Measurements from ENCODE around the gene CRISP1.

CRISP1 gene

DNA sequence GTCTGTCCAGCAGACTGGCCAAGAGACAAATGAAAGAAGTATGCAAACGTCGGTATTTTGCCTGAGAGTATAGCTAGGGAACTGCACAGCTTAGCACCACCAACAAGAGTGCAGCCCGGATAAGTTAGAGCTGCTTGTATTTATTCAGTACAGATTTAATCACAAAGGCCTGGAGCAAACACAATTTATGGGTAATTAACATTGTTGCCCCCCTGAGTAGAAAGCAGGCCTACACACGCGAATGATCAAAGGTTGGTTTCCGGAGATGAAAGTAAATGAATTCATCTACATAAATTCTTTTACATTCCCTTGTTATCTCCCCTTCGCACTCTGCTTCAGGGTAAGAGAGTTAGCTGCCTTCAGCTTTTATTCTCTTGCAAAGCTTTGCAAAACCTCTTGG lies 24.7 kb upstream of the CRISP1 start:
- Histone ChIP-seq H3K9ac (ENCODE audit: low read depth, low read length) (no peak overlapping the region), H3K9me3 (ENCODE audit: control insufficient read depth, insufficient read depth, low read length) (no peaks in the 10 kb centered on the region), H3K4me3 (ENCODE audit: low read depth, low read length) (peak overlapping the region; percentile 1), H3K27me3 (ENCODE audit: control insufficient read depth, insufficient read depth, low read length) (peaks cover 73% of the 10 kb centered on the region), H3K4me1 (ENCODE audit: control insufficient read depth, insufficient read depth, low read length) (peaks cover 13% of the 10 kb centered on the region), H3K36me3 (ENCODE audit: control insufficient read depth, insufficient read depth, low read length) (no peaks in the 10 kb centered on the region)

DNA sequence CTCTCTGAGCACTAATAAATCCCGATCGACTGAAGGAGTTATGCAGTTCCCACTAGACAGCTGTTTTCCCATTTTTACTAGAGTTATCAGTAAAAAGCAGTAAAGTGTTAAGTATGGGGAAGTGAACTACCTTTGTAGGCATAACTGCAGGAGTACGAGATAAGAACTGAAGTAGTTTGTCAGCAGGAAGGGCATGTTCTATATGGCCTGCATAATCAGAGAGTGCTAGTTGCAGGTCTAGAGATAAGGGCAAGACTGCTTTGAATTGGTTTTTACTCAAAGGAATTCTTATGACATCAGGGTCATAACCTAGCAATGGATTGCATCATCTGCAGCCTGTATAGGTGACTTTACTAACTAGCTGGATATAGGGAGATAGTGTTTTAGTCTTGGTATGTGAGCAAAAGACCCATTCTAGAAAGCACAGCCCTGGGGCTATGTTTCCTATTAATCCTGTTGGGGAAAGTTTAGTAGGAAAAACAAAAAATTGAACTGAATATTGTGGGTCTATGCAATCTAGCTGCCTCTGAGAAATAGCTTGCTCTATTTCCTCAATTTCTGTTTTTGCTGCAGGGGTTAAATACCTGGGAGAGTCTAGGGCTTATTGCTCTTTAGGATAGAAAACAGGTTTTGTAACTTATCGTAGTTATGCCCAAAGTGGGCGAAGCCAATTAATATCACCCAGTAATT lies 22.6 kb upstream of the CRISP1 start:
- H3K4me1 ChIP-seq (ENCODE audit: control insufficient read depth, insufficient read depth, low read length): peaks cover 13% of the 10 kb centered on the region

GRCh38 chr6:49868951-49869529 lies 2.7 kb upstream of the CRISP1 start:
- H3K36me3 ChIP-seq (ENCODE audit: control insufficient read depth, insufficient read depth, low read length): no peaks in the 10 kb centered on the region
- H3K27me3 ChIP-seq (ENCODE audit: control insufficient read depth, insufficient read depth, low read length): no peaks in the 10 kb centered on the region
- no peak overlapping the region for H3K9ac ChIP-seq (ENCODE audit: low read depth, low read length)
- no peaks in the 10 kb centered on the region for H3K9me3 ChIP-seq (ENCODE audit: control insufficient read depth, insufficient read depth, low read length)
- no peaks in the 10 kb centered on the region for H3K4me1 ChIP-seq (ENCODE audit: control insufficient read depth, insufficient read depth, low read length)
- H3K4me3 ChIP-seq (ENCODE audit: low read depth, low read length): no peak overlapping the region

More for the DNA sequence above, 22.6 kb upstream of the CRISP1 start:
- Histone ChIP-seq H3K9me3 (ENCODE audit: control insufficient read depth, insufficient read depth, low read length) (no peaks in the 10 kb centered on the region), H3K4me3 (ENCODE audit: low read depth, low read length) (no peak overlapping the region), H3K27me3 (ENCODE audit: control insufficient read depth, insufficient read depth, low read length) (peaks cover 71% of the 10 kb centered on the region), H3K36me3 (ENCODE audit: control insufficient read depth, insufficient read depth, low read length) (no peaks in the 10 kb centered on the region), H3K9ac (ENCODE audit: low read depth, low read length) (no peak overlapping the region)

DNA sequence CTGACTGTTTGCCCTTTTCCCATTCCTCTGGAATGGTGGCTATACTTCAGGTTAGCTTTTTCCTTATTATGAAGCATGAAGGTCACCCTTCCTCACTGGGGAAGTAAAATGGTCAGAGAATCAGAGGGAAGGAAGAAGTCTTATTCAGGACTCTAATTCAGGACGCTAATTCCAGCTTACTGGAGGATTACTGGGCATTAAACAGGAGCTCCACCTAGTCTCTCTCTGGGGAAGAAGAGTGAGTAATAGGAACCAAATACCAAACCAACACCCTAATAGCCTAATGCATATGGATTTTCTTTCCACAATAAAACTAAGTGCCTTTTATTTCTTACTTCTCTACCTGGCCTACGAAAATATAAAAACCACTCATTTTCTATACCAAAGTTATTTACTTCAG lies 10.1 kb downstream of the CRISP1 start:
- no peaks in the 10 kb centered on the region for H3K36me3 ChIP-seq (ENCODE audit: control insufficient read depth, insufficient read depth, low read length)
- H3K4me3 ChIP-seq (ENCODE audit: low read depth, low read length): no peak overlapping the region
- no peaks in the 10 kb centered on the region for H3K4me1 ChIP-seq (ENCODE audit: control insufficient read depth, insufficient read depth, low read length)
- no peak overlapping the region for H3K9ac ChIP-seq (ENCODE audit: low read depth, low read length)
- no peaks in the 10 kb centered on the region for H3K9me3 ChIP-seq (ENCODE audit: control insufficient read depth, insufficient read depth, low read length)
- H3K27me3 ChIP-seq (ENCODE audit: control insufficient read depth, insufficient read depth, low read length): no peaks in the 10 kb centered on the region

DNA sequence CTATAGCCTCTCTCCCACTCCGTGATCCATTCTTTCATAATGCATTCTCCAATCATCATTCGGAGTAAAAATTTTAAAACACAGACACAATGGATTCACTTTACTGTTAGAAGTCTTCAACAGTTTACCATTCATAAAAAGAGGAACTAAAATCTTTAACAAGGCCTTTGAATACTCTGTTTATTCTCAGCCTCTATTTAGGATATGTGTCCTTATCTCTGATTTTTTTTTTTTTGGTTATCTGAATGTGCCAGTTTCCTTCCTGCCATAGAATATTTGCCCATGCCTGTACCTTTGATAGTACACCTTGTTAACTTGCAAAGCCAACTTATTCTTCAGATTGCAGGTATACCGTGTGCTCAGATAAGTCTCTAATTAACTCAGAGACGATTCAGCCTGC lies 11.1 kb downstream of the CRISP1 start:
- Histone ChIP-seq H3K36me3 (ENCODE audit: control insufficient read depth, insufficient read depth, low read length) (no peaks in the 10 kb centered on the region), H3K9me3 (ENCODE audit: control insufficient read depth, insufficient read depth, low read length) (no peaks in the 10 kb centered on the region), H3K4me1 (ENCODE audit: control insufficient read depth, insufficient read depth, low read length) (no peaks in the 10 kb centered on the region), H3K9ac (ENCODE audit: low read depth, low read length) (no peak overlapping the region), H3K27me3 (ENCODE audit: control insufficient read depth, insufficient read depth, low read length) (no peaks in the 10 kb centered on the region), H3K4me3 (ENCODE audit: low read depth, low read length) (no peak overlapping the region)

- H3K9ac ChIP-seq (ENCODE audit: low read depth, low read length): no peak overlapping the region
- no peaks in the 10 kb centered on the region for H3K36me3 ChIP-seq (ENCODE audit: control insufficient read depth, insufficient read depth, low read length)
- H3K27me3 ChIP-seq (ENCODE audit: control insufficient read depth, insufficient read depth, low read length): no peaks in the 10 kb centered on the region
- no peaks in the 10 kb centered on the region for H3K4me1 ChIP-seq (ENCODE audit: control insufficient read depth, insufficient read depth, low read length)
- H3K9me3 ChIP-seq (ENCODE audit: control insufficient read depth, insufficient read depth, low read length): no peaks in the 10 kb centered on the region
- H3K4me3 ChIP-seq (ENCODE audit: low read depth, low read length): no peak overlapping the region
Observed at GRCh38 chr6:49852975-49853374, 13.4 kb downstream of the CRISP1 start.

GRCh38 chr6:49849213-49849907 lies 17.0 kb downstream of the CRISP1 start:
- Histone ChIP-seq H3K4me1 (ENCODE audit: control insufficient read depth, insufficient read depth, low read length) (no peaks in the 10 kb centered on the region), H3K36me3 (ENCODE audit: control insufficient read depth, insufficient read depth, low read length) (no peaks in the 10 kb centered on the region), H3K27me3 (ENCODE audit: control insufficient read depth, insufficient read depth, low read length) (no peaks in the 10 kb centered on the region), H3K9me3 (ENCODE audit: control insufficient read depth, insufficient read depth, low read length) (no peaks in the 10 kb centered on the region), H3K9ac (ENCODE audit: low read depth, low read length) (no peak overlapping the region), H3K4me3 (ENCODE audit: low read depth, low read length) (no peak overlapping the region)

DNA sequence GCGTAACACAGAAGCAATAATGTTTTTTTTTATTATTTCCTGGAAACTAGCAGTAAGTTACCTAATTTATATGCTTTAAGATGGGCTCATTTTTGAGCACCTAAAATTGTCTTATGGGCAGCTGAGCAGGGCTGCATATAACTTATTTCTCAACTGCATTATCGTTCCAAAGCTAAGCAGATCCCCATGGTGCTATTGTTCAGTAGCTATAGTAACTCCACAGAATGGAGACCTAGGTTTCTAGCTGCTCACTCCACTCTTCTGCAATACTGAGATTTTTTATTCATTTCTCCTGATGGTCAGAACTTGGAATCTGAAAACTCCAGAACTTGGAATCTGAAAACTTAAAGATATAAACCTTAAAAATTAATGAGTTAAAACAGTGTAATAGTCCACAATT lies 18.7 kb downstream of the CRISP1 start:
- Histone ChIP-seq H3K4me3 (ENCODE audit: low read depth, low read length) (no peak overlapping the region), H3K4me1 (ENCODE audit: control insufficient read depth, insufficient read depth, low read length) (no peaks in the 10 kb centered on the region), H3K36me3 (ENCODE audit: control insufficient read depth, insufficient read depth, low read length) (no peaks in the 10 kb centered on the region), H3K9me3 (ENCODE audit: control insufficient read depth, insufficient read depth, low read length) (no peaks in the 10 kb centered on the region), H3K9ac (ENCODE audit: low read depth, low read length) (no peak overlapping the region), H3K27me3 (ENCODE audit: control insufficient read depth, insufficient read depth, low read length) (no peaks in the 10 kb centered on the region)

GRCh38 chr6:49847014-49847413 lies 19.3 kb downstream of the CRISP1 start:
- no peaks in the 10 kb centered on the region for H3K4me1 ChIP-seq (ENCODE audit: control insufficient read depth, insufficient read depth, low read length)
- no peak overlapping the region for H3K9ac ChIP-seq (ENCODE audit: low read depth, low read length)
- H3K36me3 ChIP-seq (ENCODE audit: control insufficient read depth, insufficient read depth, low read length): no peaks in the 10 kb centered on the region
- H3K9me3 ChIP-seq (ENCODE audit: control insufficient read depth, insufficient read depth, low read length): no peaks in the 10 kb centered on the region
- H3K27me3 ChIP-seq (ENCODE audit: control insufficient read depth, insufficient read depth, low read length): no peaks in the 10 kb centered on the region
- H3K4me3 ChIP-seq (ENCODE audit: low read depth, low read length): no peak overlapping the region

DNA sequence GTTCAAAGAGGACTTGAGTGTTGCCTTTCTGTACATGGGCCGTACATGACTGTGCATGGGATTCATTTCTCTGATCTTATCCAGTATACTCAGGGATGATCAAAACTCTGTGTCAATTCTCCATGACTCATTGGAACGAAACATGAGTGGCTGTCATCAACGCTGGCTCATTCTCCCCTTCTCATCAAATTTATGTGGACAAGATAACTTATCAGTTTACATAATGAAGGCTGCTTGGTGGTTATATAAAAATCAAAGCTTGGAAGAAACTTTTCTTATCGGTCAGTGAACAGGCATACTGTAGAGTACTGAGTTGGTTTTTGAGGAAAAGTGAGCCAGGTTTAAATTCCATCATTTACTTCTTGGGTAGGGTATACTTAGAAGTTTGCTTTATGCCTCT lies 24.9 kb downstream of the CRISP1 start:
- Histone ChIP-seq H3K36me3 (ENCODE audit: control insufficient read depth, insufficient read depth, low read length) (no peaks in the 10 kb centered on the region), H3K4me1 (ENCODE audit: control insufficient read depth, insufficient read depth, low read length) (peaks cover 5% of the 10 kb centered on the region), H3K9me3 (ENCODE audit: control insufficient read depth, insufficient read depth, low read length) (no peaks in the 10 kb centered on the region), H3K27me3 (ENCODE audit: control insufficient read depth, insufficient read depth, low read length) (no peaks in the 10 kb centered on the region), H3K9ac (ENCODE audit: low read depth, low read length) (no peak overlapping the region), H3K4me3 (ENCODE audit: low read depth, low read length) (no peak overlapping the region)

DNA sequence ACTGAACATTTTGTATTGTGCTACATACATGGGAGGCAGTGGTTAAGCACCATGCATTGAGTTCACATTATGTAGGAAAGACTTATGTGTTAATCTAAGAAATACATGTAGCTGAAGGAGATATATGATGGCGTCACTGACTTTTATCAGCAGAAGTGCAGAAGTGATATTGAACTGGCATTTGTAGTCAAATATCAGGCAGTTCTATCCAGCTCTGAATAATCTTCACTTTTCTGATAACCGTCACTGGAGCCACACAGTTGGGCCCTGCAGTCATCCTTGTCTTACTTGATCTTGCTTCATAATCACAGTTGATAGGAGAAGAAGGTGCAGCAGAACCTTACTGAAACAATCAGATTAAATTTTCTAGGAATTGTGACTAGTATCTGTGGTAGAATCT lies 26.4 kb downstream of the CRISP1 start:
- Histone ChIP-seq H3K9me3 (ENCODE audit: control insufficient read depth, insufficient read depth, low read length) (no peaks in the 10 kb centered on the region), H3K36me3 (ENCODE audit: control insufficient read depth, insufficient read depth, low read length) (no peaks in the 10 kb centered on the region), H3K4me3 (ENCODE audit: low read depth, low read length) (no peak overlapping the region)

DNA sequence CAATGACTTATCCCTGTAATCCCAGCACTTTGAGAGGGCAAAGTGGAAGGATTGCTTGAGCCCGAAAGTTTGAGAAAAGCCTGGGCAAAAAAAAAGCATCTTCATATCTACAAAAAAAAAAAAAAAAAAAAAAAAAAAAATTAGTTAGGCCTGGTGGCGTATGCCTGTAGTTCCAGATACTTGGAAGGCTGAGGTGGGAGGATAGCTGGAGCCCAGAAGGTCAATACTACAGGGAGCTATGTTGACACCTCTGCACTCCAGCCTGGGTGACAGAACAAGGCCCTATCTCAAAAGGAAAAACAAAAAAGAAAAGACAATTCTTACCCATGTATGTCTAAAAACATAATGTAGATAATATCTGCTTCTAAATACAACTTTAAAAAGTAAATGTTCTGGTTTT lies 27.2 kb downstream of the CRISP1 start:
- Histone ChIP-seq H3K36me3 (ENCODE audit: control insufficient read depth, insufficient read depth, low read length) (no peaks in the 10 kb centered on the region), H3K9me3 (ENCODE audit: control insufficient read depth, insufficient read depth, low read length) (no peaks in the 10 kb centered on the region), H3K9ac (ENCODE audit: low read depth, low read length) (no peak overlapping the region), H3K27me3 (ENCODE audit: control insufficient read depth, insufficient read depth, low read length) (no peaks in the 10 kb centered on the region), H3K4me3 (ENCODE audit: low read depth, low read length) (no peak overlapping the region), H3K4me1 (ENCODE audit: control insufficient read depth, insufficient read depth, low read length) (peaks cover 8% of the 10 kb centered on the region)

More for the DNA sequence above, 26.4 kb downstream of the CRISP1 start:
- H3K27me3 ChIP-seq (ENCODE audit: control insufficient read depth, insufficient read depth, low read length): no peaks in the 10 kb centered on the region
- no peak overlapping the region for H3K9ac ChIP-seq (ENCODE audit: low read depth, low read length)
- peaks cover 8% of the 10 kb centered on the region for H3K4me1 ChIP-seq (ENCODE audit: control insufficient read depth, insufficient read depth, low read length)
